ENCODE results near the gene NLN.
"Not testable (repeated sequence)": the region's sequence is repeated elsewhere in the genome, so short reads cannot be mapped to it uniquely, and the experiment has no call there.

NLN gene

GRCh38 chr5:65771266-65771665 is 49.3 kb downstream of the NLN start:
- Histone ChIP-seq H3K27ac (ENCODE audit: low read depth, low read length) (no peak overlapping the region), H3K27me3 (ENCODE audit: insufficient read depth, low read length) (no peaks in the 10 kb centered on the region), H2AFZ (ENCODE audit: low read length, unreplicated experiment) (no peak overlapping the region), H3K4me1 (ENCODE audit: control insufficient read depth, insufficient read depth, low read length, unreplicated experiment) (peaks cover 28% of the 10 kb centered on the region), H3K79me2 (ENCODE audit: control insufficient read depth, insufficient read depth, low read length, unreplicated experiment) (no peaks in the 10 kb centered on the region), H3K4me3 (ENCODE audit: low read depth, low read length) (no peak overlapping the region), H3K36me3 (ENCODE audit: insufficient read depth, low read length) (peaks cover 9% of the 10 kb centered on the region)

DNA sequence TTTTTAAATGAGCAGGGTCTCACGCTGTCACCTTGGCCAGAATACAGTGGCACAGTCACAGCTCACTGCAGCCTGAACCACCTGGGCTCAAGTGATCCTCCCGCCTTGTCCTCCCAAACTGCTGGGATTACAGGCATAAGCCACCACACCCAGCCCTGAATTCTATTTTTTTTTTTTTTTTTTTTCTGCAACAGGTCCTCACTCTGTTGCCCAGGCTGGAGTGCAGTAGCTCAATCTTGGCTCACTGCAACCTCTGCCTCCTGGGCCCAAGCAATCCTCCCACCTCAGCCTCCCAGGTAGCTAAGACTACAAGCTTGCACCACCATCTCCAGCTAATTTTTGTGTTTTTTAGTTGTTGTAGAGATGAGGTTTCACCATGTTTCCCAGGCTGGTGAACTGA is 51.0 kb downstream of the NLN start:
- not testable (repeated sequence) for H3K27me3 ChIP-seq (ENCODE audit: insufficient read depth, low read length); H3K36me3 ChIP-seq (ENCODE audit: insufficient read depth, low read length); H3K79me2 ChIP-seq (ENCODE audit: control insufficient read depth, insufficient read depth, low read length, unreplicated experiment); H3K4me3 ChIP-seq (ENCODE audit: low read depth, low read length); H2AFZ ChIP-seq (ENCODE audit: low read length, unreplicated experiment); H3K27ac ChIP-seq (ENCODE audit: low read depth, low read length)
- H3K4me1 ChIP-seq (ENCODE audit: control insufficient read depth, insufficient read depth, low read length, unreplicated experiment) = peaks cover 39% of the 10 kb centered on the region

DNA sequence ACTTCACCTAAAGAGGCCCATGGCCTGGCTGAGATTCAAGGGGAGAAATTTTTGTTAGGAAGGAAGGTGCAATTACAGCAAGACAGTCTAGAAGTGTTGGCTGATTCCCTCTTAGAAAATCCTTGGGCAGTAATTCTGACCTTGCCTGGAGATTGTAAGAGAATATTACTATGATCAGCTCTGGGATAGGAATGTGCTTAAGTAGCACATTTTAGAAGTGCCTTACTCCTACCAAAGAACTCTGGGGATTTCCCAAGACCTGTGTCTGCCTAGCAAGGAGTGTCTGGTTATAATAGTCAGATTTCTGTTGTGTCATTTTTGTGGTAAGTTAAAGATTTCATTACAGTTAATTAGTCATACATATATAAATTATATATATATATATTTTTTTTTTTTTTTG is 52.3 kb downstream of the NLN start:
- H2AFZ ChIP-seq (ENCODE audit: low read length, unreplicated experiment) = no peak overlapping the region
- no peaks in the 10 kb centered on the region for H3K27me3 ChIP-seq (ENCODE audit: insufficient read depth, low read length)
- H3K36me3 ChIP-seq (ENCODE audit: insufficient read depth, low read length) = peaks cover 7% of the 10 kb centered on the region; the same call in 1 of the 2 replicates
- H3K4me3 ChIP-seq (ENCODE audit: low read depth, low read length) = no peak overlapping the region
- H3K4me1 ChIP-seq (ENCODE audit: control insufficient read depth, insufficient read depth, low read length, unreplicated experiment) = peaks cover 31% of the 10 kb centered on the region
- no peak overlapping the region for H3K27ac ChIP-seq (ENCODE audit: low read depth, low read length)
- H3K79me2 ChIP-seq (ENCODE audit: control insufficient read depth, insufficient read depth, low read length, unreplicated experiment) = no peaks in the 10 kb centered on the region

- Histone ChIP-seq H2AFZ (ENCODE audit: low read length, unreplicated experiment) (no peak overlapping the region), H3K36me3 (ENCODE audit: insufficient read depth, low read length) (peaks cover 11% of the 10 kb centered on the region), H3K27ac (ENCODE audit: low read depth, low read length) (no peak overlapping the region), H3K4me1 (ENCODE audit: control insufficient read depth, insufficient read depth, low read length, unreplicated experiment) (peaks cover 20% of the 10 kb centered on the region), H3K27me3 (ENCODE audit: insufficient read depth, low read length) (no peaks in the 10 kb centered on the region), H3K4me3 (ENCODE audit: low read depth, low read length) (no peak overlapping the region), H3K79me2 (ENCODE audit: control insufficient read depth, insufficient read depth, low read length, unreplicated experiment) (no peaks in the 10 kb centered on the region)
These were observed 53.5 kb downstream of the NLN start for GRCh38 chr5:65775476-65775875.

- peaks cover 14% of the 10 kb centered on the region for H3K36me3 ChIP-seq (ENCODE audit: insufficient read depth, low read length)
- no peak overlapping the region for H2AFZ ChIP-seq (ENCODE audit: low read length, unreplicated experiment)
- no peak overlapping the region for H3K27ac ChIP-seq (ENCODE audit: low read depth, low read length)
- peaks cover 19% of the 10 kb centered on the region for H3K4me1 ChIP-seq (ENCODE audit: control insufficient read depth, insufficient read depth, low read length, unreplicated experiment)
- no peak overlapping the region for H3K4me3 ChIP-seq (ENCODE audit: low read depth, low read length)
- no peaks in the 10 kb centered on the region for H3K79me2 ChIP-seq (ENCODE audit: control insufficient read depth, insufficient read depth, low read length, unreplicated experiment)
- H3K27me3 ChIP-seq (ENCODE audit: insufficient read depth, low read length) = no peaks in the 10 kb centered on the region
These were observed 54.6 kb downstream of the NLN start for GRCh38 chr5:65776441-65777141.

DNA sequence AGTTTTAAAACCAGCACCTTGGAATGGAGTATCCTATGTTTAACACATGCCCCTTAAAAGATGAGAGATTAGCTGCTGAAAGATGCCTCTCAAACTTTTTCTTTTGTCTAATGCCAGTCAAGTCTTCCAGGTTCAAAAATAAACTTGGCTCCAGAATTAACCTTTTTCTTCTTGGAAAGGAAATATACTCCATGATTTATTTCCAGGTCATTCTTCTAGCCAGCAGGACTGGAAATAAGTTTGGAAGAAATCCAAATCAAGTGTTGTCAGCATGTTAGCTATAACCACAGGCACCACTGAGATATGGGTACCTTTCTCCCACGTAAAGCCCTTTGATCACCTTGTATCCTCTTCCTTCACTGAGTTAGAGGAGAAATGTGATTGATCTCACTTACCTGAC is 56.1 kb downstream of the NLN start:
- H3K79me2 ChIP-seq (ENCODE audit: control insufficient read depth, insufficient read depth, low read length, unreplicated experiment) = no peaks in the 10 kb centered on the region

DNA sequence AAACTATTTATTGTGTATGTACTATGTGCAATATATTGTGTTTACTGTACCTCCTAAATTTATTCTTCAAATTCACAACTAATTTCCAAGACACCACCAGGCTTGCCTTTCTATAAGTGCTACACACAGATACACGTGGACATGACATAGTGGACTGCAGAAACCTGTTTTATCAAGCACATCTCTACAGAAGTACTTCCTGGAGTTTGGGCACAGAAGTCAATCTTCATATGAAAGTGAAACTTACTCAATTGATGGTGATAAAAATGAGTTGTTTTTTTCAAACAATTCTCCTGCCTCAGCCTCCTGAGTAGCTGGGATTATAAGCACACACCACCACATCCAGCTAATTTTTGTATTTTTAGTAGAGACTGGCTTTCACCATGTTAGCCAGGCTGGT is 57.6 kb downstream of the NLN start:
- H3K4me1 ChIP-seq (ENCODE audit: control insufficient read depth, insufficient read depth, low read length, unreplicated experiment) = peaks cover 15% of the 10 kb centered on the region
- H3K27ac ChIP-seq (ENCODE audit: low read depth, low read length) = no peak overlapping the region
- H3K79me2 ChIP-seq (ENCODE audit: control insufficient read depth, insufficient read depth, low read length, unreplicated experiment) = no peaks in the 10 kb centered on the region
- H3K27me3 ChIP-seq (ENCODE audit: insufficient read depth, low read length) = no peaks in the 10 kb centered on the region
- no peak overlapping the region for H3K4me3 ChIP-seq (ENCODE audit: low read depth, low read length)
- peaks cover 20% of the 10 kb centered on the region for H3K36me3 ChIP-seq (ENCODE audit: insufficient read depth, low read length)
- H2AFZ ChIP-seq (ENCODE audit: low read length, unreplicated experiment) = no peak overlapping the region

More for the DNA sequence above, 56.1 kb downstream of the NLN start:
- Histone ChIP-seq H2AFZ (ENCODE audit: low read length, unreplicated experiment) (no peak overlapping the region), H3K27me3 (ENCODE audit: insufficient read depth, low read length) (no peaks in the 10 kb centered on the region), H3K4me3 (ENCODE audit: low read depth, low read length) (no peak overlapping the region), H3K4me1 (ENCODE audit: control insufficient read depth, insufficient read depth, low read length, unreplicated experiment) (peaks cover 19% of the 10 kb centered on the region), H3K27ac (ENCODE audit: low read depth, low read length) (no peak overlapping the region), H3K36me3 (ENCODE audit: insufficient read depth, low read length) (peaks cover 20% of the 10 kb centered on the region)

- H3K4me1 ChIP-seq (ENCODE audit: control insufficient read depth, insufficient read depth, low read length, unreplicated experiment); H3K27me3 ChIP-seq (ENCODE audit: insufficient read depth, low read length); H3K4me3 ChIP-seq (ENCODE audit: low read depth, low read length); H3K79me2 ChIP-seq (ENCODE audit: control insufficient read depth, insufficient read depth, low read length, unreplicated experiment); H2AFZ ChIP-seq (ENCODE audit: low read length, unreplicated experiment); H3K27ac ChIP-seq (ENCODE audit: low read depth, low read length): not testable (repeated sequence)
- H3K36me3 ChIP-seq (ENCODE audit: insufficient read depth, low read length) = peaks cover 12% of the 10 kb centered on the region; the same call in 1 of the 2 replicates
These were observed 66.3 kb downstream of the NLN start for GRCh38 chr5:65788296-65788695.

GRCh38 chr5:65790371-65791163 is 68.6 kb downstream of the NLN start:
- Histone ChIP-seq H2AFZ (ENCODE audit: low read length, unreplicated experiment) (no peak overlapping the region), H3K4me3 (ENCODE audit: low read depth, low read length) (no peak overlapping the region), H3K36me3 (ENCODE audit: insufficient read depth, low read length) (peaks cover 12% of the 10 kb centered on the region), H3K4me1 (ENCODE audit: control insufficient read depth, insufficient read depth, low read length, unreplicated experiment) (no peaks in the 10 kb centered on the region), H3K27me3 (ENCODE audit: insufficient read depth, low read length) (no peaks in the 10 kb centered on the region), H3K27ac (ENCODE audit: low read depth, low read length) (no peak overlapping the region), H3K79me2 (ENCODE audit: control insufficient read depth, insufficient read depth, low read length, unreplicated experiment) (no peaks in the 10 kb centered on the region)

GRCh38 chr5:65791712-65792673 is 70.0 kb downstream of the NLN start:
- H3K27me3 ChIP-seq (ENCODE audit: insufficient read depth, low read length) = no peaks in the 10 kb centered on the region
- no peak overlapping the region for H3K27ac ChIP-seq (ENCODE audit: low read depth, low read length)
- no peaks in the 10 kb centered on the region for H3K79me2 ChIP-seq (ENCODE audit: control insufficient read depth, insufficient read depth, low read length, unreplicated experiment)
- peaks cover 9% of the 10 kb centered on the region for H3K36me3 ChIP-seq (ENCODE audit: insufficient read depth, low read length)
- no peak overlapping the region for H3K4me3 ChIP-seq (ENCODE audit: low read depth, low read length)
- no peak overlapping the region for H2AFZ ChIP-seq (ENCODE audit: low read length, unreplicated experiment)
- peaks cover 5% of the 10 kb centered on the region for H3K4me1 ChIP-seq (ENCODE audit: control insufficient read depth, insufficient read depth, low read length, unreplicated experiment)

All from ACC112 (cell line).